Trophoblast cell (in vitro differentiated cells and primary cell): ENCODE measurements around the gene FANCI.
A peak's percentile ranks its signal among the peaks of the same experiment; 100 is the strongest.

Experiments used
- DNase-seq, 2 donors: peaks; one replicate each; pipeline ENCODE4 v3.0.0-alpha.2; 2016
- H2AFZ ChIP-seq: 2 replicates; pipeline ENCODE4 v1.6.1; 2013; ENCODE audit warnings: low read length, moderate library complexity, mild to moderate bottlenecking; ENCODE audit not compliant: insufficient read depth, poor library complexity
- H2AK5ac ChIP-seq: 2 replicates; pipeline ENCODE4 v1.6.1; 2013; ENCODE audit warnings: mild to moderate bottlenecking, low read length
- H2BK120ac ChIP-seq: 2 replicates; pipeline ENCODE4 v1.6.1; 2013; ENCODE audit warnings: low read length, mild to moderate bottlenecking, moderate library complexity; ENCODE audit not compliant: insufficient read depth, poor library complexity
- H2BK12ac ChIP-seq: 2 replicates; pipeline ENCODE4 v1.6.1; 2013; ENCODE audit warnings: mild to moderate bottlenecking, low read length, moderate library complexity
- H2BK5ac ChIP-seq: 2 replicates; pipeline ENCODE4 v1.6.1; 2013; ENCODE audit warnings: low read length, low read depth, moderate library complexity, mild to moderate bottlenecking; ENCODE audit not compliant: poor library complexity
- H3K14ac ChIP-seq: 2 replicates; pipeline ENCODE4 v1.6.1; 2013; ENCODE audit warnings: mild to moderate bottlenecking, low read length
- H3K18ac ChIP-seq: 2 replicates; pipeline ENCODE4 v1.6.1; 2013; ENCODE audit warnings: mild to moderate bottlenecking, low read length
- H3K23ac ChIP-seq: 2 replicates; pipeline ENCODE4 v1.6.1; 2013; ENCODE audit warnings: low read length
- H3K27ac ChIP-seq: 2 replicates; pipeline ENCODE4 v1.5.1; 2013; ENCODE audit warnings: low read depth, mild to moderate bottlenecking, inconsistent platforms, low read length, moderate library complexity
- H3K27me3 ChIP-seq: 2 replicates; pipeline ENCODE4 v1.6.1; 2013; ENCODE audit warnings: inconsistent platforms, mild to moderate bottlenecking, low read length, moderate library complexity; ENCODE audit not compliant: insufficient read depth
- H3K36me3 ChIP-seq, 2 experiments: 1 replicate in 1 of 2; 2 replicates in 1 of 2; pipeline ENCODE4 v1.6.1; 2013; ENCODE audit warnings: low read length in 2 of 2, mild to moderate bottlenecking in 2 of 2, moderate library complexity in 1 of 2; ENCODE audit not compliant: insufficient read depth in 2 of 2, control insufficient read depth in 1 of 2
- H3K4ac ChIP-seq: 2 replicates; pipeline ENCODE4 v1.6.1; 2013; ENCODE audit warnings: low read depth, mild to moderate bottlenecking, low read length, moderate library complexity
- H3K4me1 ChIP-seq, 2 experiments: 1 replicate in 1 of 2; 2 replicates in 1 of 2; pipeline ENCODE4 v1.6.1; 2013; ENCODE audit warnings: low read length in 2 of 2, mild to moderate bottlenecking in 2 of 2, moderate library complexity in 1 of 2; ENCODE audit not compliant: insufficient read depth in 2 of 2, control insufficient read depth in 1 of 2
- H3K4me2 ChIP-seq: 2 replicates; pipeline ENCODE4 v1.6.1; 2013; ENCODE audit warnings: inconsistent platforms, mild to moderate bottlenecking, low read length, moderate library complexity
- H3K4me3 ChIP-seq: 2 replicates; pipeline ENCODE4 v1.5.1; 2013; ENCODE audit warnings: mild to moderate bottlenecking, low read depth, low read length, inconsistent platforms
- H3K79me1 ChIP-seq: one replicate; pipeline ENCODE4 v1.6.1; 2013; ENCODE audit warnings: low read length
- H3K79me2 ChIP-seq: 2 replicates; pipeline ENCODE4 v1.6.1; 2013; ENCODE audit warnings: low read length, mild to moderate bottlenecking; ENCODE audit not compliant: control insufficient read depth, insufficient read depth, poor library complexity
- H3K9ac ChIP-seq: 2 replicates; pipeline ENCODE4 v1.6.1; 2013; ENCODE audit warnings: mild to moderate bottlenecking, low read length
- H3K9me3 ChIP-seq: 2 replicates; pipeline ENCODE4 v1.6.1; 2013; ENCODE audit warnings: low read depth, mild to moderate bottlenecking, control low read depth, inconsistent platforms, low read length; ENCODE audit not compliant: insufficient read depth
- H4K12ac ChIP-seq: 2 replicates; pipeline ENCODE4 v1.6.1; 2013; ENCODE audit warnings: low read depth, mild to moderate bottlenecking, low read length, moderate library complexity
- H4K8ac ChIP-seq: 2 replicates; pipeline ENCODE4 v1.6.1; 2013; ENCODE audit warnings: low read depth, mild to moderate bottlenecking, low read length, moderate library complexity
- H4K91ac ChIP-seq: one replicate; pipeline ENCODE4 v1.6.1; 2013; ENCODE audit warnings: low read depth, mild to moderate bottlenecking, low read length, moderate library complexity
- WGBS: extraction: QIAGEN DNeasy Blood & Tissue Kit; methylation state at CpG from one replicate; pipeline ENCODE4 v1.1.7; 2013; ENCODE audit warnings: missing lambda C conversion rate; ENCODE audit not compliant: insufficient read length, insufficient coverage; ENCODE audit errors: extremely low coverage; 5-methylcytosine and 5-hydroxymethylcytosine counted together

Gene FANCI

GRCh38 chr15:89356634-89357298, 113.0 kb downstream of the FANCI start:
- Histone ChIP-seq H3K14ac (no peak overlapping the region), H2BK5ac (no peak overlapping the region), H3K4ac (no peak overlapping the region), H4K12ac (no peak overlapping the region), H3K79me1 (no peaks in the 10 kb centered on the region), H3K23ac (no peak overlapping the region), H4K91ac (no peak overlapping the region), H3K4me3 (no peak overlapping the region), H3K36me3 (no peaks in the 10 kb centered on the region), H3K18ac (no peak overlapping the region), H2BK120ac (no peak overlapping the region), H3K4me2 (no peak overlapping the region), H4K8ac (no peak overlapping the region), H3K79me2 (no peaks in the 10 kb centered on the region), H3K27ac (no peak overlapping the region), H2AFZ (no peak overlapping the region), H2BK12ac (no peak overlapping the region), H3K9ac (no peak overlapping the region), H3K27me3 (peaks cover 41% of the 10 kb centered on the region), H3K4me1 (no peaks in the 10 kb centered on the region), H2AK5ac (no peak overlapping the region), H3K9me3 (peaks cover 3% of the 10 kb centered on the region)
- no CpG with 5 or more reads among the region's 13 CpGs for WGBS
- peak in 1 of 2 donors; percentile 37 for DNase-seq

- Histone ChIP-seq H2AFZ (no peak overlapping the region), H3K9ac (no peak overlapping the region), H3K4me1 (no peaks in the 10 kb centered on the region), H3K14ac (no peak overlapping the region), H3K27ac (no peak overlapping the region), H2BK12ac (no peak overlapping the region), H3K79me2 (no peaks in the 10 kb centered on the region), H2BK5ac (no peak overlapping the region), H3K18ac (no peak overlapping the region), H4K12ac (no peak overlapping the region), H3K23ac (no peak overlapping the region), H3K9me3 (peaks cover 8% of the 10 kb centered on the region), H4K8ac (no peak overlapping the region), H3K4me3 (no peak overlapping the region), H3K36me3 (no peaks in the 10 kb centered on the region), H3K4me2 (peak overlapping the region; percentile 96), H4K91ac (no peak overlapping the region), H2BK120ac (no peak overlapping the region), H2AK5ac (no peak overlapping the region), H3K27me3 (peaks cover 55% of the 10 kb centered on the region), H3K79me1 (no peaks in the 10 kb centered on the region), H3K4ac (no peak overlapping the region)
- whole genome bisulfite sequencing = no CpG with 5 or more reads among the region's 16 CpGs
- no peak for DNase-seq
These were observed 114.6 kb downstream of the FANCI start for GRCh38 chr15:89358435-89358754.

GRCh38 chr15:89358755-89359439, 115.1 kb downstream of the FANCI start:
- Histone ChIP-seq H3K4me2 (peak overlapping the region; percentile 96), H4K12ac (no peak overlapping the region), H3K4me1 (no peaks in the 10 kb centered on the region), H3K4ac (no peak overlapping the region), H2AFZ (peak overlapping the region; percentile 24), H2AK5ac (no peak overlapping the region), H3K79me2 (no peaks in the 10 kb centered on the region), H3K4me3 (peak overlapping the region; percentile 56), H3K9ac (no peak overlapping the region), H3K27me3 (peaks cover 60% of the 10 kb centered on the region), H3K18ac (no peak overlapping the region), H3K79me1 (no peaks in the 10 kb centered on the region), H3K14ac (no peak overlapping the region), H3K27ac (no peak overlapping the region), H3K9me3 (peaks cover 8% of the 10 kb centered on the region), H3K23ac (no peak overlapping the region), H3K36me3 (no peaks in the 10 kb centered on the region), H4K91ac (no peak overlapping the region), H2BK12ac (no peak overlapping the region), H4K8ac (no peak overlapping the region), H2BK5ac (no peak overlapping the region), H2BK120ac (no peak overlapping the region)
- no CpG with 5 or more reads among the region's 68 CpGs for WGBS
- DNase-seq = peak; percentile 67 to 90

GRCh38 chr15:89359471-89360293, 115.9 kb downstream of the FANCI start:
- Histone ChIP-seq H2BK12ac (no peak overlapping the region), H3K79me2 (no peaks in the 10 kb centered on the region), H2AK5ac (no peak overlapping the region), H3K4me3 (no peak overlapping the region), H3K18ac (no peak overlapping the region), H2BK120ac (no peak overlapping the region), H3K4me1 (no peaks in the 10 kb centered on the region), H2AFZ (no peak overlapping the region), H2BK5ac (no peak overlapping the region), H3K4ac (no peak overlapping the region), H3K9me3 (peaks cover 8% of the 10 kb centered on the region), H3K4me2 (no peak overlapping the region), H3K36me3 (no peaks in the 10 kb centered on the region), H3K27me3 (peaks cover 67% of the 10 kb centered on the region), H4K12ac (no peak overlapping the region), H3K9ac (no peak overlapping the region), H4K91ac (no peak overlapping the region), H3K23ac (no peak overlapping the region), H3K27ac (no peak overlapping the region), H3K14ac (no peak overlapping the region), H3K79me1 (no peaks in the 10 kb centered on the region), H4K8ac (no peak overlapping the region)
- no CpG with 5 or more reads among the region's 32 CpGs for WGBS
- no peak for DNase-seq
